Fibroblast of lung (primary cell): Measurements from ENCODE around the gene KCTD15. TPM values are rescaled to one million over a fixed set of nuclear protein-coding genes. Genes with fewer than 3 reads are reported as not detected.

Source experiments
- DNase-seq, 2 donors: peaks; one replicate each; pipeline versions ENCODE4 v3.0.0 to v3.0.0-alpha.2; 2010; ENCODE audit warnings: low read depth in 2 of 2
- H2AFZ ChIP-seq: 2 replicates; pipeline ENCODE4 v1.5.1; 2012; ENCODE audit warnings: low read length, control low read depth, inconsistent platforms
- H3K27ac ChIP-seq: 2 replicates; pipeline ENCODE4 v1.5.1; 2011; ENCODE audit warnings: low read length, control low read depth; ENCODE audit not compliant: insufficient read depth
- H3K27me3 ChIP-seq: 2 replicates; pipeline ENCODE4 v1.5.1; 2011; ENCODE audit warnings: mild to moderate bottlenecking, low read length; ENCODE audit not compliant: control insufficient read depth, insufficient read depth
- H3K36me3 ChIP-seq: 2 replicates; pipeline ENCODE4 v1.5.1; 2011; ENCODE audit warnings: low read length; ENCODE audit not compliant: control insufficient read depth, insufficient read depth
- H3K4me1 ChIP-seq: 2 replicates; pipeline ENCODE4 v1.5.1; 2011; ENCODE audit warnings: low read length; ENCODE audit not compliant: control insufficient read depth, insufficient read depth; ENCODE audit errors: extremely low read depth
- H3K4me2 ChIP-seq: 2 replicates; pipeline ENCODE4 v1.5.1; 2011; ENCODE audit warnings: low read length, control low read depth; ENCODE audit not compliant: insufficient read depth; ENCODE audit errors: extremely low read depth
- H3K4me3 ChIP-seq, 4 experiments: fragments of 200-600 bp in 1 of 4; sonication (generic) in 1 of 4; replicated peaks in 1 of 4; 2 replicates each; pipeline ENCODE4 v1.5.1; 2011 to 2016; ENCODE audit warnings: low read length in 4 of 4, low read depth in 3 of 4, mild to moderate bottlenecking in 3 of 4, control low read depth in 2 of 4, inconsistent platforms in 1 of 4, mixed read lengths in 1 of 4; ENCODE audit not compliant: insufficient read depth in 1 of 4; ENCODE audit errors: control extremely low read depth in 1 of 4
- H3K79me2 ChIP-seq: 2 replicates; pipeline ENCODE4 v1.5.1; 2012; ENCODE audit warnings: mild to moderate bottlenecking, low read length, inconsistent platforms; ENCODE audit not compliant: control insufficient read depth, insufficient read depth
- H3K9ac ChIP-seq: 2 replicates; pipeline ENCODE4 v1.5.1; 2011; ENCODE audit warnings: mild to moderate bottlenecking, low read length, control low read depth; ENCODE audit not compliant: insufficient read depth
- H3K9me3 ChIP-seq: 2 replicates; pipeline ENCODE4 v1.5.1; 2012; ENCODE audit warnings: low read depth, low read length; ENCODE audit not compliant: control insufficient read depth, insufficient read depth
- H4K20me1 ChIP-seq: 2 replicates; pipeline ENCODE4 v1.5.1; 2011; ENCODE audit warnings: low read length; ENCODE audit not compliant: control insufficient read depth, insufficient read depth; ENCODE audit errors: extremely low read depth
- EZH2 ChIP-seq: IDR thresholded peaks from 2 replicates; pipeline ENCODE4 v1.5.1; 2012; ENCODE audit warnings: low read length, control low read depth, mild to moderate bottlenecking; ENCODE audit errors: missing control alignments
- polyA plus RNA-seq, 2 donors: library from polyadenylated mRNA; depleted of rRNA in 1 of 2; stranded (reverse) in 1 of 2; unstranded in 1 of 2; fragments of >200 nt; gene quantifications; 2 replicates each; pipeline ENCODE4 v1.2.1, GENCODE V29; 2011 to 2012; ENCODE audit warnings: missing spikeins in 1 of 2
- total RNA-seq: library from RNA; depleted of rRNA; stranded (reverse); fragments of >200 nt; gene quantifications from 2 replicates; pipeline ENCODE4 v1.2.1, GENCODE V29; 2014
- TF ChIP-seq, protein P1 (sequence below), 2 donors: IDR thresholded peaks in 1 of 2; conservative IDR thresholded peaks in 1 of 2; 1 replicate in 1 of 2; 2 replicates in 1 of 2; pipeline ENCODE4 v1.5.1; 2011 to 2012; ENCODE audit warnings: low read length in 2 of 2, control low read depth in 1 of 2, inconsistent platforms in 1 of 2, low read depth in 1 of 2, mild to moderate bottlenecking in 1 of 2

Gene KCTD15
- total and polyA plus RNA-seq, 2 donors (not counting 1 experiment from before 2014, with no cell fraction given), result 3.3 to 9.7 TPM

DNA sequence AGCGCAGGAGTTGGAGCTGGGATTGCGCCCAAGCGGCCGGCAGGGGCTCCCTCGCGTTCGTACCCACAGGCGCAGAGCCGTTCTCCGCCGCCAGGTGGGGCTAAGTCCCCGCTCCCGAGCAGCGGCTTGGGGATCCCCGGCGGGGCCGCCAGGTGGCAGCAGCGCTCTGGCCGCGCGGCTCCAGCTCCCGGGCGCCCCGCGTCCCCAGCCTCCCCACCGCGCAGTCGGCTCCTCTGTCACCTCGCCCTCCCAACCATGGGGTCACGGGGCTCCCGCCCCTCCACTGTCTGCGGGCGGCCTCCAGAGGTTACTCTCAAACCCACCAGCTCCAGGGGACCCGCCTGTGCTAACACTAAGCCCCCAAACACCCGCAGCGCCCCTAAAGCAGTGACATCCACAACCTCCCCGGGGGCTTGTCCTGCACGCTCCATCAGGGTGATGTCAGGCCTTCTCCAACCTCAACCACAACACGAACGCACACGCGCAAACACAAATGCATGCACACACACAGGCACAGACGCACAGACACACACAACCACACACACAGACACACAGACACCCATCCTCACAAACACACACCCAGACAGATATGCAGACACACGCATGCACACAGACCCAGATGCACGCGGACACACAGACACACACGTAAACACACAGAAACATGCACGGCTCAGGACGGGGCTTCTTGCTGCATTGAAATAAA lies 18.4 kb upstream of the KCTD15 start:
- no peak overlapping the region for H3K9ac ChIP-seq
- H4K20me1 ChIP-seq, result no peaks in the 10 kb centered on the region
- H3K4me3 ChIP-seq, result no peak overlapping the region
- peak; percentile 49 to 67 for DNase-seq
- H3K4me1 ChIP-seq, result no peaks in the 10 kb centered on the region
- H3K79me2 ChIP-seq, result no peaks in the 10 kb centered on the region
- H3K27ac ChIP-seq, result no peak overlapping the region
- H3K36me3 ChIP-seq, result no peaks in the 10 kb centered on the region
- H2AFZ ChIP-seq, result no peak overlapping the region
- no peaks in the 10 kb centered on the region for H3K9me3 ChIP-seq
- peak overlapping the region; percentile 64 for H3K4me2 ChIP-seq
- peaks cover 10% of the 10 kb centered on the region for H3K27me3 ChIP-seq
- TF ChIP-seq, protein P1, sequence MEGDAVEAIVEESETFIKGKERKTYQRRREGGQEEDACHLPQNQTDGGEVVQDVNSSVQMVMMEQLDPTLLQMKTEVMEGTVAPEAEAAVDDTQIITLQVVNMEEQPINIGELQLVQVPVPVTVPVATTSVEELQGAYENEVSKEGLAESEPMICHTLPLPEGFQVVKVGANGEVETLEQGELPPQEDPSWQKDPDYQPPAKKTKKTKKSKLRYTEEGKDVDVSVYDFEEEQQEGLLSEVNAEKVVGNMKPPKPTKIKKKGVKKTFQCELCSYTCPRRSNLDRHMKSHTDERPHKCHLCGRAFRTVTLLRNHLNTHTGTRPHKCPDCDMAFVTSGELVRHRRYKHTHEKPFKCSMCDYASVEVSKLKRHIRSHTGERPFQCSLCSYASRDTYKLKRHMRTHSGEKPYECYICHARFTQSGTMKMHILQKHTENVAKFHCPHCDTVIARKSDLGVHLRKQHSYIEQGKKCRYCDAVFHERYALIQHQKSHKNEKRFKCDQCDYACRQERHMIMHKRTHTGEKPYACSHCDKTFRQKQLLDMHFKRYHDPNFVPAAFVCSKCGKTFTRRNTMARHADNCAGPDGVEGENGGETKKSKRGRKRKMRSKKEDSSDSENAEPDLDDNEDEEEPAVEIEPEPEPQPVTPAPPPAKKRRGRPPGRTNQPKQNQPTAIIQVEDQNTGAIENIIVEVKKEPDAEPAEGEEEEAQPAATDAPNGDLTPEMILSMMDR (conservative IDR thresholded peaks at IDR 0.05 in 1 of 2, IDR thresholded peaks at IDR 0.05 in 1 of 2; ENCODE audit: low read depth in 1 of 2, low read length in 2 of 2), result peak; percentile 94 to 100
- TF ChIP-seq EZH2, result no peak

GRCh38 chr19:33779849-33780248 lies 16.8 kb upstream of the KCTD15 start:
- no peak for TF ChIP-seq EZH2
- TF ChIP-seq, protein P1 (conservative IDR thresholded peaks at IDR 0.05 in 1 of 2, IDR thresholded peaks at IDR 0.05 in 1 of 2; ENCODE audit: low read depth in 1 of 2, low read length in 2 of 2), result no peak
- no peaks in the 10 kb centered on the region for H3K4me1 ChIP-seq
- no peak overlapping the region for H2AFZ ChIP-seq
- no peak for DNase-seq
- H3K9me3 ChIP-seq, result no peaks in the 10 kb centered on the region
- H3K27me3 ChIP-seq, result peaks cover 10% of the 10 kb centered on the region
- H3K27ac ChIP-seq, result no peak overlapping the region
- H3K36me3 ChIP-seq, result no peaks in the 10 kb centered on the region
- H4K20me1 ChIP-seq, result no peaks in the 10 kb centered on the region
- no peak overlapping the region for H3K9ac ChIP-seq
- H3K4me3 ChIP-seq, result no peak overlapping the region
- H3K4me2 ChIP-seq, result no peak overlapping the region
- H3K79me2 ChIP-seq, result no peaks in the 10 kb centered on the region

- no peak overlapping the region for H3K9ac ChIP-seq
- H3K4me1 ChIP-seq, result no peaks in the 10 kb centered on the region
- H3K4me3 ChIP-seq, result no peak overlapping the region
- H3K27me3 ChIP-seq, result peaks cover 10% of the 10 kb centered on the region
- no peak for DNase-seq
- no peak overlapping the region for H2AFZ ChIP-seq
- no peaks in the 10 kb centered on the region for H3K9me3 ChIP-seq
- TF ChIP-seq, protein P1 (conservative IDR thresholded peaks at IDR 0.05 in 1 of 2, IDR thresholded peaks at IDR 0.05 in 1 of 2; ENCODE audit: low read depth in 1 of 2, low read length in 2 of 2), result no peak
- no peak for TF ChIP-seq EZH2
- no peaks in the 10 kb centered on the region for H3K79me2 ChIP-seq
- H4K20me1 ChIP-seq, result no peaks in the 10 kb centered on the region
- no peaks in the 10 kb centered on the region for H3K36me3 ChIP-seq
- no peak overlapping the region for H3K27ac ChIP-seq
- H3K4me2 ChIP-seq, result no peak overlapping the region
Observed at GRCh38 chr19:33780251-33780650, 16.4 kb upstream of the KCTD15 start.
